ENCODE results near the gene ANKRD61. TPM values are rescaled to one million over a fixed set of nuclear protein-coding genes. Genes with fewer than 3 reads are reported as not detected.
"Not testable (repeated sequence)": the region's sequence is repeated elsewhere in the genome, so short reads cannot be mapped to it uniquely, and the experiment has no call there.

The ANKRD61 gene
- under 1 TPM; 0.38 to 0.47 TPM for total RNA-seq

DNA sequence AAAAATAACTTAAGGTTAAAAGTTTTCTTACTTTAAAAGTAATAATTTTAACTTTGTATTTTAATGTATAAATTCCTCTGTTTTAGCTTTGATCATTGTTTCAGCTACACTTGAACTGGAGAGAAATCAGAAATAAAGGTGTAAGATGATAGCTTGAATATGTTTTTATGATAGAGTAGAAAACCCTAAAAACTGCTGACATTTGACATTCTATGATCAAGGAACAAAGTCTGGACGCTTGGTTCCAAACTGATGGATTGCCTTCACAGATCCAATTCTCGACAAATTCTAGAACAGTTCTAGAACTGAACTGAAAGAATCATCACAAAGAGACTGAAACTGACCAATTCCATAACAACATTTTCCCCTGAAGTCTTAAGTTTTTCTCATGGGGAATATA, at the start of gene ANKRD61:
ANKRD61 (plus strand) TSS at position 389 of the 400 bp plus-strand sequence; CDS start at position 389, 0 bp downstream.
- Mint-ChIP-seq H3K36me3 (peaks cover 55% of the 10 kb centered on the region), H3K9me3 (ENCODE audit: low read depth) (no peaks in the 10 kb centered on the region), H3K27ac (peak within 1 kb of the TSS; percentile 11), H3K4me1 (peaks cover 35% of the 10 kb centered on the region), H3K27me3 (no peaks in the 10 kb centered on the region), H3K4me3 (no peak within 1 kb of the TSS)
- DNase-seq (no peak), ATAC-seq (no peak)
- CTCF ChIA-PET: no interaction called here

GRCh38 chr7:5987061-5987460, 44.1 kb upstream of the ANKRD61 start:
- not testable (repeated sequence) for DNase-seq; H3K4me1 Mint-ChIP-seq; ATAC-seq; H3K4me3 Mint-ChIP-seq; H3K27ac Mint-ChIP-seq; H3K27me3 Mint-ChIP-seq; H3K9me3 Mint-ChIP-seq (ENCODE audit: low read depth)
- CTCF ChIA-PET: interaction anchor here (1.2 kb wide), 1 partner anchor 10 kb away, joined by 3 read pairs; no protein-coding TSS in a partner anchor
- peaks cover 28% of the 10 kb centered on the region for H3K36me3 Mint-ChIP-seq

DNA sequence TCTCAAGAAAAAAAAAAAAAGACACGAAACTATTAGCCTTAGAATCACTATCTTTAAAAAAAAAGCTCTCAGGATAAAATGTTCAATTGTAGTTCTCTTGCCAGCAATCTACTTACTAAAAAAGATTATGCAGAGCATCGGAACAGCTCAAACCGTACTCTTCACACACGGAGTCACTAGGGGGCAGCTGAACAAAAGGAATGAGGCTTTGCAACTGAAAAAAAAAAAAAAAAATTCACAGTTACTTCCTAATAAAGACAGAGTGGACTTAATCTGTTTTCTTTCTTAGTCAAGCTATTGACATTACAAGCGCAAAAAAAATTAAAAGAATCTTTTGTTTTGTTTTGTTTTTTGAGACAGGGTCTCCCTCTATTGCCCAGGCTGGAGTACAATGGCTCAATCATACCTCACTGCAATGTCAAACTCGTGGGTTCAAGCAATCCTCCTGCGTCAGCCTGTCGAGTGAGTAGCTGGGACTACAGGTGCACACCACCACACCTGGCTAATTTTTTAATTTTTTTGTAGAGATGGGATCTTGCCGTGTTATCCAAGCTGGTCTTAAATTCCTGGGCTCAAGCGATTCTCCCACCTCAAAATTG, 33.9 kb upstream of the ANKRD61 start:
- CTCF ChIA-PET: interaction anchor here (0.7 to 1.8 kb wide), 18 partner anchors 9 to 437 kb away, joined by 3 to 12 read pairs (median 3); partner anchors contain the start of genes AIMP2 and PMS2
- Mint-ChIP-seq H3K9me3 (ENCODE audit: low read depth) (no peaks in the 10 kb centered on the region), H3K4me1 (no peaks in the 10 kb centered on the region), H3K27me3 (no peaks in the 10 kb centered on the region), H3K36me3 (peaks cover 32% of the 10 kb centered on the region), H3K4me3 (no peak overlapping the region), H3K27ac (no peak overlapping the region)
- peak; percentile 59 for DNase-seq
- peak; percentile 61 for ATAC-seq

GRCh38 chr7:6007386-6007785, 23.8 kb upstream of the ANKRD61 start:
- peak overlapping the region; percentile 89 for H3K4me3 Mint-ChIP-seq
- no peaks in the 10 kb centered on the region for H3K27me3 Mint-ChIP-seq
- no peak for DNase-seq
- CTCF ChIA-PET: interaction anchor here (0.7 to 3.0 kb wide), 4 partner anchors 10 to 144 kb away, joined by 3 to 12 read pairs (median 4); no protein-coding TSS in a partner anchor
- H3K9me3 Mint-ChIP-seq (ENCODE audit: low read depth): no peaks in the 10 kb centered on the region
- H3K36me3 Mint-ChIP-seq: peaks cover 13% of the 10 kb centered on the region
- no peak for ATAC-seq
- H3K27ac Mint-ChIP-seq: peak overlapping the region; percentile 33
- H3K4me1 Mint-ChIP-seq: peaks cover 40% of the 10 kb centered on the region

DNA sequence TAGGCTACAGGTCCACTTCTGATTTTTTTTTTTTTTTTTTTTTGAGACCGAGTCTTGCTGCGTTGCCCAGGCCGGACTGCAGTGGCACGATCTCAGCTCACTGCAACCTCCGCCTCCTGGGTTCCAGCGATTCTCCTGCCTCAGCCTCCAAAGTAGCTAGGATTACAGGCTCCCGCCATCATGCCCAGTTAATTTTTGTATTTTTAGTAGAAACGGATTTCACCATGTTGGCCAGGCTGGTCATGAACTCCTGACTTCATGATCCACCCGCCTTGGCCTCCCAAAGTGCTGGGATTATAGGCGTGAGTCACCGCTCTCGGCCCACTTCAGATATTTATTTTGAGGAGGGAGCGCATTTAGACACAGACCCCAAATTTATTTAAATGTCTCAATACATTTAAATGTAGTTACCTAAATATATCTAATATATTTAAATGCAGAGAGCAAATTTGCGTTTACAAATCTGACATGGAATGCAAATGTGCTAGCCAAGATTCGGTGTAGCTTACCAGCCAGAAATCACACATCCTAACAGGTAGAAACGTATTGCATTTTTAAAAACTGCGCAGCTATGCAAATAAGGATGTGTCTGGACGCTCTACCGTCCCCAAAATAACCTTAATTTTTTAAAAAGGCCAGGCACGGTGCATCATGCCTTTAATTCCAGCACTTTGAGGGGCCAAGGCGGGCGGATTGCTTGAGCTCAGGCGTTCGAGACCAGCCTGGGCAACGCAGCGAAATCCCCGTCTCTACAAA, 23.2 kb upstream of the ANKRD61 start:
- peak overlapping the region; percentile 89 for H3K4me3 Mint-ChIP-seq
- H3K36me3 Mint-ChIP-seq: peaks cover 15% of the 10 kb centered on the region
- H3K27me3 Mint-ChIP-seq; H3K9me3 Mint-ChIP-seq (ENCODE audit: low read depth); DNase-seq; ATAC-seq: not testable (repeated sequence)
- CTCF ChIA-PET: interaction anchor here (0.5 to 3.0 kb wide), 8 partner anchors 10 to 267 kb away, joined by 3 to 14 read pairs (median 4); no protein-coding TSS in a partner anchor
- peak overlapping the region; percentile 93 for H3K27ac Mint-ChIP-seq
- H3K4me1 Mint-ChIP-seq: peaks cover 46% of the 10 kb centered on the region

GRCh38 chr7:6008668-6009611, 22.2 kb upstream of the ANKRD61 start, which contains the start of the genes AIMP2 and PMS2:
TSS of gene AIMP2 (plus strand) at chr7:6009272. CDS start at chr7:6009364, 92 bp downstream.
TSS of gene PMS2 (minus strand) at chr7:6009049. CDS start at chr7:6009019, 30 bp downstream.
- CTCF ChIA-PET: interaction anchor here (0.5 to 3.0 kb wide), 8 partner anchors 11 to 268 kb away, joined by 3 to 14 read pairs (median 4); no protein-coding TSS in a partner anchor
- Mint-ChIP-seq H3K27me3 (no peaks in the 10 kb centered on the region), H3K4me1 (peaks cover 52% of the 10 kb centered on the region), H3K9me3 (ENCODE audit: low read depth) (no peaks in the 10 kb centered on the region), H3K4me3 (peak within 1 kb of the TSS; percentile 89), H3K27ac (peak within 1 kb of the TSS; percentile 93), H3K36me3 (peaks cover 18% of the 10 kb centered on the region)
- peak; percentile 93 for ATAC-seq
- DNase-seq: peak; percentile 99

DNA sequence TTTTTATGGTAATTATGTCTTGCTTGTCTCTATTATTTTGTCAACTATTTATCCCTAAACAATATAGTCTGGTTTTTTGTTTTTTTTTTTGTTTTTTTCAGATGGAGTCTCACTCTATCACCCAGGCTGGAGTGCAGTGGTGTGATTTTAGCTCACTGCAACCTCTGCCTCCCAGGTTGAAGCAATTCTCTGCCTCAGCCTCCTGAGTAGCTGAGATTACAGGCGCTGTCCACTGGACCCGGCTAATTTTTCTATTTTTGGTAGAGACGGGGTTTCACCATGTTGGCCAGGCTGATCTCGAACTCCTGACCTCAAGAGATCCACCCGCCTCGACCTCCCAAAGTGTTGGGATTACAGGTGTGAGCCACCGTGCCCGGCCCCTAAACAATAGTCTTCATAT, 20.8 kb upstream of the ANKRD61 start:
- CTCF ChIA-PET: interaction anchor here (1.5 to 3.0 kb wide), 2 partner anchors 13 to 96 kb away, joined by 6 to 12 read pairs; no protein-coding TSS in a partner anchor
- H3K27ac Mint-ChIP-seq: peak overlapping the region; percentile 82
- H3K4me3 Mint-ChIP-seq: peak overlapping the region; percentile 89
- H3K4me1 Mint-ChIP-seq: peaks cover 58% of the 10 kb centered on the region
- peaks cover 23% of the 10 kb centered on the region for H3K36me3 Mint-ChIP-seq
- DNase-seq; H3K9me3 Mint-ChIP-seq (ENCODE audit: low read depth); ATAC-seq; H3K27me3 Mint-ChIP-seq: not testable (repeated sequence)

GRCh38 chr7:6011541-6011940, 19.6 kb upstream of the ANKRD61 start:
- CTCF ChIA-PET: interaction anchor here (0.9 kb wide), 1 partner anchor 132 kb away, joined by 4 read pairs; no protein-coding TSS in a partner anchor
- Mint-ChIP-seq H3K4me1 (peaks cover 64% of the 10 kb centered on the region), H3K27ac (peak overlapping the region; percentile 66), H3K9me3 (ENCODE audit: low read depth) (no peaks in the 10 kb centered on the region), H3K4me3 (no peak overlapping the region), H3K27me3 (no peaks in the 10 kb centered on the region), H3K36me3 (peaks cover 30% of the 10 kb centered on the region)
- ATAC-seq (no peak), DNase-seq (no peak)

DNA sequence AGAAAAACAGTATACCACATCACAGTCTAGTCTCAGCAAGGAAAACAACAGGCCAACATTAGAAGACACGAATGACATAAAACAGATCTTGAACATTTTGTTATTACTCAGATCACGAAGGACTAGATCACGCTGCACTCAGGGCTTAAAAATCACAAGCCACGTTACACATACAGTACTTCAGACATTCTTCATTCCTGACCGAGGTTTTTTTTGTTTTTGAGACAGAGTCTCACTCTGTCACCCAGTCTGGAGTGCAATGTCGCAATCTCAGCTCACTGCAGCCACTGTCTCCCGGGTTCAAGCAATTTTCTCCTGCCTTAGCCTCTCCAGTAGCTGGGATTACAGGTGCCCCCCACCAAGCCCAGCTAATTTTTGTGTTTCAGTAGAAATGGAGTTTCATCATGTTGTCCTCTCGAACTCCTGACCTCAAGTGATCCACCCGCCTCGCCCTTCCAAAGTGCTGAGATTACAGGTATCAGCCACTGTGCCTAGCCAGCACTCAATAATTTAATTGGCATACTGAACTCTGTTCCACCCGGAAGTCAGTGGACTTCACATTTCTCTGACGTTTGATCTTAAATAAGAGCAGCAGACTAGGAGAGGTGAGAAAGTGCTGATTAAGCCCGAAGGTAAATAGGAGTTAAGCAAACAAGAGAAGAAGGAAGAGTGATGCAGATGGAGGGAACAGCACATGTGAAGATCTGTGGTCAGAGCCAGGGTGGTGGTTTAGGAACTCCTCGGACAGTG, 18.6 kb upstream of the ANKRD61 start:
- H3K27me3 Mint-ChIP-seq: no peaks in the 10 kb centered on the region
- peaks cover 58% of the 10 kb centered on the region for H3K4me1 Mint-ChIP-seq
- no peak overlapping the region for H3K4me3 Mint-ChIP-seq
- CTCF ChIA-PET: interaction anchor here (0.9 kb wide), 1 partner anchor 133 kb away, joined by 4 read pairs; no protein-coding TSS in a partner anchor
- ATAC-seq (no peak), DNase-seq (no peak)
- peaks cover 37% of the 10 kb centered on the region for H3K36me3 Mint-ChIP-seq
- no peaks in the 10 kb centered on the region for H3K9me3 Mint-ChIP-seq (ENCODE audit: low read depth)
- peak overlapping the region; percentile 66 for H3K27ac Mint-ChIP-seq

DNA sequence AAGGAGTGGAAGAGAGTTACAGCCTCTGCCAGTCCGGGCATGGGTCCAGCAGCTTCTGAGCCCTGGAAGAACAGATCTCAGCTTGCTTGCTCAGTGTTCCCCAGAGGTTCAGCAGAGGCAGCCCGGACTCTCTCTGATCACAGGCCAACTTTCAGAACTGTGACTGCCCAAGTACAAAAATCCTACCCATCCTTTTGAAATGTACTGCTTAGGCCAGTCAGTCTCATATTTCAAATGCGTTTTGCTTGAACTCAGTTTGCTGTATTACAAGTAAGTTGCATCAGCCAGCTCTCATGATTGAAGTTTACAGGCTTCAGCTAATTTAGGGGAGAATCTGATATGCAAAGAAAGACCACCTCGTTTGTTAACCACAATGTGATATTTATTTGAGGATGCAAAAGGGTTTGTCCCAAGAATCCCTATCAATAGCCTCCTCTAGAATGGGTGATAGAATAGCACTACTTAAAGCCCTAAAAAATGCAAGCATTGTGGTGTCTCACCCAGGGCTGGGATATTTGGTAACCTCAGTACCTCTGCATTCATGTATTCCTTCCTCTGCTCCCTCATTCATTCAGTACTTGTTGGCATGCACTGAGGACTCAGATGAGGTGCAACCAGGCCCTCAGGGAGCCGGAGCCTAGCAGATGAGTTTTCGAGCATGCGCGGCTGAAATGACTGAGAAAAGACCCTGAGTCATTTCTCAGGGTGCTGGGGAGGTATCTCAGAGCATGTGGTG, 15.1 kb upstream of the ANKRD61 start:
- Mint-ChIP-seq H3K4me3 (no peak overlapping the region), H3K27ac (peak overlapping the region; percentile 80), H3K27me3 (no peaks in the 10 kb centered on the region), H3K4me1 (peaks cover 44% of the 10 kb centered on the region), H3K9me3 (ENCODE audit: low read depth) (no peaks in the 10 kb centered on the region), H3K36me3 (peaks cover 54% of the 10 kb centered on the region)
- ATAC-seq (peak; percentile 8), DNase-seq (peak; percentile 47)
- CTCF ChIA-PET: interaction anchor here (0.9 to 1.7 kb wide), 2 partner anchors 10 to 15 kb away, joined by 3 to 4 read pairs; no protein-coding TSS in a partner anchor

GRCh38 chr7:6016653-6016966, 14.6 kb upstream of the ANKRD61 start:
- ATAC-seq: no peak
- Mint-ChIP-seq H3K9me3 (ENCODE audit: low read depth) (no peaks in the 10 kb centered on the region), H3K36me3 (peaks cover 59% of the 10 kb centered on the region), H3K27ac (peak overlapping the region; percentile 80), H3K4me3 (no peak overlapping the region), H3K4me1 (peaks cover 39% of the 10 kb centered on the region), H3K27me3 (no peaks in the 10 kb centered on the region)
- CTCF ChIA-PET: no interaction called here
- no peak for DNase-seq
